ENCODE results near the gene HYAL3. TPM values are rescaled to one million over a fixed set of nuclear protein-coding genes. Genes with fewer than 3 reads are reported as not detected.
A peak's percentile ranks its signal among the peaks of the same experiment; 100 is the strongest.

The HYAL3 gene
- polyA plus RNA-seq, 3 donors: 3.4 to 5.8 (median 4.9) TPM

- H3K36me3 ChIP-seq (replicated peaks in 1 of 2; ENCODE audit: control insufficient read depth in 1 of 2, insufficient read depth in 2 of 2, low read length in 2 of 2): peaks cover 27 to 32% of the 10 kb centered on the region in 2 donors
- peaks cover 0 to 10% of the 10 kb centered on the region in 2 donors for H3K9me3 ChIP-seq (replicated peaks in 1 of 2; ENCODE audit: control insufficient read depth in 1 of 2, insufficient read depth in 1 of 2, low read length in 2 of 2)
- no peak overlapping the region for H2AFZ ChIP-seq (ENCODE audit: insufficient read depth, low read depth, low read length, poor library complexity, severe bottlenecking)
- no peak overlapping the region for H3K27ac Mint-ChIP-seq
- WGBS (ENCODE audit: insufficient coverage): no CpG with 5 or more reads among the region's 2 CpGs
- peaks cover 15 to 32% of the 10 kb centered on the region in 2 donors for H3K4me1 ChIP-seq (ENCODE audit: control insufficient read depth in 1 of 2, insufficient read depth in 2 of 2, low read length in 2 of 2)
- peaks cover 0 to 8% of the 10 kb centered on the region in 2 donors for H3K27me3 ChIP-seq (ENCODE audit: control insufficient read depth in 2 of 2, insufficient read depth in 2 of 2, low read length in 2 of 2)
- H4K20me1 ChIP-seq (ENCODE audit: insufficient read depth, low read length): peaks cover 60% of the 10 kb centered on the region
- H3K27me3 Mint-ChIP-seq (ENCODE audit: low read depth in 3 of 3): peaks cover 10 to 17% (median 17%) of the 10 kb centered on the region in 3 donors
- H3K4me3 ChIP-seq (replicated peaks in 1 of 3; ENCODE audit: low read depth in 2 of 3, low read length in 3 of 3): no peak overlapping the region
- peaks cover 0 to 10% (median 4%) of the 10 kb centered on the region in 7 donors for H3K9me3 Mint-ChIP-seq
- peaks cover 29 to 32% of the 10 kb centered on the region in 2 donors for H3K36me3 Mint-ChIP-seq
- H3K4me2 ChIP-seq (replicated peaks; ENCODE audit: extremely low read depth, low read length, poor library complexity, severe bottlenecking): no peak overlapping the region
- intact Hi-C loops (cut with micrococcal nuclease): no loop called here
- no peak overlapping the region for H3K4me3 Mint-ChIP-seq
- no peak overlapping the region for H3K9ac ChIP-seq (ENCODE audit: insufficient read depth, low read length, poor library complexity, severe bottlenecking)
- peaks cover 12% of the 10 kb centered on the region for H3K4me1 Mint-ChIP-seq
- no peak overlapping the region for H3K27ac ChIP-seq (ENCODE audit: low read depth in 1 of 2, low read length in 2 of 2)
- peaks cover 10% of the 10 kb centered on the region for H3K79me2 ChIP-seq (ENCODE audit: insufficient read depth, low read length)
- TF ChIP-seq, protein P1, sequence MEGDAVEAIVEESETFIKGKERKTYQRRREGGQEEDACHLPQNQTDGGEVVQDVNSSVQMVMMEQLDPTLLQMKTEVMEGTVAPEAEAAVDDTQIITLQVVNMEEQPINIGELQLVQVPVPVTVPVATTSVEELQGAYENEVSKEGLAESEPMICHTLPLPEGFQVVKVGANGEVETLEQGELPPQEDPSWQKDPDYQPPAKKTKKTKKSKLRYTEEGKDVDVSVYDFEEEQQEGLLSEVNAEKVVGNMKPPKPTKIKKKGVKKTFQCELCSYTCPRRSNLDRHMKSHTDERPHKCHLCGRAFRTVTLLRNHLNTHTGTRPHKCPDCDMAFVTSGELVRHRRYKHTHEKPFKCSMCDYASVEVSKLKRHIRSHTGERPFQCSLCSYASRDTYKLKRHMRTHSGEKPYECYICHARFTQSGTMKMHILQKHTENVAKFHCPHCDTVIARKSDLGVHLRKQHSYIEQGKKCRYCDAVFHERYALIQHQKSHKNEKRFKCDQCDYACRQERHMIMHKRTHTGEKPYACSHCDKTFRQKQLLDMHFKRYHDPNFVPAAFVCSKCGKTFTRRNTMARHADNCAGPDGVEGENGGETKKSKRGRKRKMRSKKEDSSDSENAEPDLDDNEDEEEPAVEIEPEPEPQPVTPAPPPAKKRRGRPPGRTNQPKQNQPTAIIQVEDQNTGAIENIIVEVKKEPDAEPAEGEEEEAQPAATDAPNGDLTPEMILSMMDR (IDR thresholded peaks at IDR 0.05): no peak
- DNase-seq: no peak
Measured at GRCh38 chr3:50261505-50261904, 37.7 kb downstream of the HYAL3 start.

DNA sequence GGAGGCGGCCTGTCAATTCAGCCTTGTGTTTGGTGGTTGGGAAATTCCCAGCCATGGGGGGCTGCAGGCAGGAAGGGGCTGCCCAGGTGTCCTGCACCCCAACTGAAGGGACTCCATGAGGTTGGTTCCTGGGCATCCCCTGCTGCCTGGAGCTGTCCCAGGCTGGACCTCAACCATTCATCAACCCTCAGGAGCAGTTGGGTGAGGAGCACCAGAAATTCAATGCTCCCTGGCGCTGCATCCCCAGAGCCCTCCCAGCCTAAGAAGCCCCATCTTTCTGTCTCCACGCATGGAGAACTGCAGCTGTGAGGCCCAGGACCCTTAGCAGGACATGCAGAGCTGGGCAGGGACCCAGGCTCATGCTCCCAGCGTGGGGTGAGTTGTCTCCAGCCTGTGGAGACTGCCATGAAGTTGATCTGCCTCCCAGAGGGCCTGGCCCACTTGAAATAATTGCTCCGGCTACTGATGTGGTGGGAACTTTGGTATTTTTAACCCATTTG, 38.2 kb downstream of the HYAL3 start:
- Histone ChIP-seq H3K4me3 (replicated peaks in 1 of 3; ENCODE audit: low read depth in 2 of 3, low read length in 3 of 3) (no peak overlapping the region), H3K79me2 (ENCODE audit: insufficient read depth, low read length) (peaks cover 15% of the 10 kb centered on the region), H2AFZ (ENCODE audit: insufficient read depth, low read depth, low read length, poor library complexity, severe bottlenecking) (no peak overlapping the region), H3K36me3 (replicated peaks in 1 of 2; ENCODE audit: control insufficient read depth in 1 of 2, insufficient read depth in 2 of 2, low read length in 2 of 2) (peaks cover 32 to 37% of the 10 kb centered on the region in 2 donors), H3K9ac (ENCODE audit: insufficient read depth, low read length, poor library complexity, severe bottlenecking) (peak overlapping the region; percentile 64), H3K27ac (ENCODE audit: low read depth in 1 of 2, low read length in 2 of 2) (peak overlapping the region in 1 of 2 donors; percentile 33), H4K20me1 (ENCODE audit: insufficient read depth, low read length) (peaks cover 66% of the 10 kb centered on the region), H3K4me2 (replicated peaks; ENCODE audit: extremely low read depth, low read length, poor library complexity, severe bottlenecking) (no peak overlapping the region), H3K27me3 (ENCODE audit: control insufficient read depth in 2 of 2, insufficient read depth in 2 of 2, low read length in 2 of 2) (peaks cover 0 to 2% of the 10 kb centered on the region in 2 donors), H3K4me1 (ENCODE audit: control insufficient read depth in 1 of 2, insufficient read depth in 2 of 2, low read length in 2 of 2) (peaks cover 15 to 32% of the 10 kb centered on the region in 2 donors), H3K9me3 (replicated peaks in 1 of 2; ENCODE audit: control insufficient read depth in 1 of 2, insufficient read depth in 1 of 2, low read length in 2 of 2) (peaks cover 0 to 10% of the 10 kb centered on the region in 2 donors)
- Mint-ChIP-seq H3K27ac (peak overlapping the region in 1 of 7 donors; percentile 84), H3K27me3 (ENCODE audit: low read depth in 3 of 3) (peaks cover 7 to 13% (median 12%) of the 10 kb centered on the region in 3 donors), H3K4me3 (no peak overlapping the region), H3K36me3 (peaks cover 34 to 37% of the 10 kb centered on the region in 2 donors), H3K9me3 (peaks cover 0 to 10% (median 4%) of the 10 kb centered on the region in 7 donors), H3K4me1 (peaks cover 12% of the 10 kb centered on the region)
- TF ChIP-seq, protein P1 (IDR thresholded peaks at IDR 0.05): no peak
- 100% methylated on average over 4 of the region's 5 CpGs for WGBS (ENCODE audit: insufficient coverage)
- DNase-seq: no peak
- intact Hi-C loops (cut with micrococcal nuclease): no loop called here

Data from CD14-positive monocyte (primary cell).